Measurements from ENCODE around the gene LCE2A. TPM values are rescaled to one million over a fixed set of nuclear protein-coding genes. Genes with fewer than 3 reads are reported as not detected.

The LCE2A gene
- total and polyA plus RNA-seq, 9 of the 15 experiments (the other 6 are each of a cell fraction or from before 2014, with no cell fraction given) = not detected

DNA sequence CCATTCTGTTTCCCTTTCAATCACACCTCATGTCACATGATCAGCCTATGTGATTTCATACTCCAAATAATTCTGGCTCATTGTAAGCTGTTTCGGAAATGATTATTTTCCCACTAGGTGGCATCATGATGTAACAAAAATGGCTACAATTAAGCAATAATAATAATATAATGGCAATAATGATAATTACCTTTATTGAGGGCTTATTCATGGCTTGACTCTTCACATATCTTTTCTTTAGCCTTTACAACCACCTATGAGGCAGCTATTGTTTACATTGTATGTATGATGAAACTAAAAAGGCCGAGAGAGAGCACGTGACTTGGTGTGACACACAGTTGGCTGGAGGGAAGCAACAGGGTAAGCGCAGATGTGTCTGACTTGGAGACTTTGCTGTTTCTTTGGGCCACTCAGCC lies 47.2 kb downstream of the LCE2A start (continued):
- TF ChIP-seq HMG20A (CRISPR knock-in tag; conservative IDR thresholded peaks at IDR 0.05) = no peak
- no peak for TF ChIP-seq ZNF354B (CRISPR knock-in tag; IDR thresholded peaks at IDR 0.05)
- TF ChIP-seq ZNF408 (CRISPR knock-in tag; IDR thresholded peaks at IDR 0.05; ENCODE audit: low read depth) = no peak
- TF ChIP-seq NUFIP1 (IDR thresholded peaks at IDR 0.05; ENCODE audit: partially characterized antibody) = no peak
- TF ChIP-seq SNRNP70 (optimal IDR thresholded peaks at IDR 0.05; ENCODE audit: low read depth, low read length) = no peak
- TF ChIP-seq L3MBTL2 (IDR thresholded peaks at IDR 0.05) = peak; percentile 60
- TF ChIP-seq BHLHE40 (IDR thresholded peaks at IDR 0.05; ENCODE audit: low read length) = peak; percentile 57; the same call in 1 of the 2 replicates
- no peak for TF ChIP-seq ZNF589 (CRISPR knock-in tag; IDR thresholded peaks at IDR 0.05; ENCODE audit: low read depth)
- TF ChIP-seq XRCC5 (IDR thresholded peaks at IDR 0.05; ENCODE audit: low read depth, low read length) = no peak
- TF ChIP-seq ZNF217 (CRISPR knock-in tag; IDR thresholded peaks at IDR 0.05) = no peak
- peak; percentile 69 for TF ChIP-seq USF2 (CRISPR knock-in tag; IDR thresholded peaks at IDR 0.05)
- no peak for TF ChIP-seq ZNF347 (CRISPR knock-in tag; IDR thresholded peaks at IDR 0.05; ENCODE audit: low read depth)
- TF ChIP-seq ZNF280B (CRISPR knock-in tag; IDR thresholded peaks at IDR 0.05) = no peak
- TF ChIP-seq ATF1 (CRISPR knock-in tag; IDR thresholded peaks at IDR 0.05) = no peak
- no peak for TF ChIP-seq ATF1 (tag; IDR thresholded peaks at IDR 0.05)
- no peak for TF ChIP-seq ZNF778 (CRISPR knock-in tag; IDR thresholded peaks at IDR 0.05)
- no peak for TF ChIP-seq ZNF707 (CRISPR knock-in tag; conservative IDR thresholded peaks at IDR 0.05)
- no peak for TF ChIP-seq NR3C1 (CRISPR knock-in tag; IDR thresholded peaks at IDR 0.05)
- no peak for TF ChIP-seq GABPB2 (CRISPR knock-in tag; conservative IDR thresholded peaks at IDR 0.05)
- no peak for TF ChIP-seq ZNF384 (IDR thresholded peaks at IDR 0.05; ENCODE audit: low read depth, low read length)
- no peak for TF ChIP-seq ZNF668 (CRISPR knock-in tag; IDR thresholded peaks at IDR 0.05)
- TF ChIP-seq MCM5 (IDR thresholded peaks at IDR 0.05; ENCODE audit: low read depth) = no peak
- TF ChIP-seq ZNF57 (CRISPR knock-in tag; IDR thresholded peaks at IDR 0.05) = no peak
- no peak for TF ChIP-seq ZNF444 (CRISPR knock-in tag; IDR thresholded peaks at IDR 0.05)
- no peak for TF ChIP-seq RBM22 (IDR thresholded peaks at IDR 0.05; ENCODE audit: low read depth, low read length, poor library complexity, severe bottlenecking)
- TF ChIP-seq CEBPG (CRISPR knock-in tag; IDR thresholded peaks at IDR 0.05) = no peak
- TF ChIP-seq CEBPG (tag; conservative IDR thresholded peaks at IDR 0.05 in 1 of 2, IDR thresholded peaks at IDR 0.05 in 1 of 2) = peak; percentile 63 to 81
- TF ChIP-seq HMGN3 (IDR thresholded peaks at IDR 0.05; ENCODE audit: borderline replicate concordance, extremely low read depth, insufficient read length, low read depth, low read length) = no peak

Measured in K562 (cell line).